Gastrocnemius medialis (tissue), 4 donors: ENCODE data around the gene VPS39.

ENCODE experiments used
- CTCF ChIP-seq, 5 experiments: fragments of 450-650 bp in 3 of 5; fragments of 200-600 bp in 2 of 5; sonication (generic) in 2 of 5; IDR thresholded peaks in 4 of 5; conservative IDR thresholded peaks in 1 of 5; 1 replicate in 4 of 5; 2 replicates in 1 of 5; pipeline ENCODE4 v1.5.1; 2016 to 2019; ENCODE audit warnings: antibody characterized with exemption in 5 of 5, mild to moderate bottlenecking in 3 of 5, moderate library complexity in 3 of 5
- POLR2A ChIP-seq, 2 donors: fragments of 450-650 bp; IDR thresholded peaks; one replicate each; pipeline ENCODE4 v1.6.1; 2017; ENCODE audit warnings: antibody characterized with exemption in 2 of 2, mild to moderate bottlenecking in 2 of 2, moderate library complexity in 2 of 2

GRCh38 chr15:42148808-42149492 lies 59.2 kb downstream of the VPS39 start:
- TF ChIP-seq CTCF (IDR thresholded peaks at IDR 0.05 in 4 of 5, conservative IDR thresholded peaks at IDR 0.05 in 1 of 5) (no peak), POLR2A (IDR thresholded peaks at IDR 0.05) (no peak)
